ENCODE results near the gene WFDC11.
"Not testable (repeated sequence)": the region's sequence is repeated elsewhere in the genome, so short reads cannot be mapped to it uniquely, and the experiment has no call there.

Gene WFDC11

GRCh38 chr20:45646875-45647274, 23.2 kb downstream of the WFDC11 start:
- H3K4me1 ChIP-seq (ENCODE audit: control insufficient read depth, insufficient read depth, low read length), result no peaks in the 10 kb centered on the region
- POLR2A ChIA-PET, result no interaction called here
- CTCF ChIA-PET, result no interaction called here
- no peak overlapping the region for H3K27ac ChIP-seq (ENCODE audit: extremely low read depth, low read depth, low read length)
- H3K36me3 ChIP-seq (ENCODE audit: control insufficient read depth in 2 of 2, insufficient read depth in 1 of 2, low read length in 2 of 2), result no peaks in the 10 kb centered on the region
- H3K4me3 ChIP-seq (ENCODE audit: low read depth, low read length), result no peak overlapping the region
- TF ChIP-seq GLIS1 (tag by site-specific recombination; IDR thresholded peaks at IDR 0.05) (no peak), ZNF302 (tag by site-specific recombination; IDR thresholded peaks at IDR 0.05; ENCODE audit: low read depth) (no peak), ZNF747 (tag by site-specific recombination; IDR thresholded peaks at IDR 0.05) (no peak), ZNF121 (tag by site-specific recombination; IDR thresholded peaks at IDR 0.05) (no peak), SP7 (tag by site-specific recombination; IDR thresholded peaks at IDR 0.05) (no peak), ZNF768 (tag by site-specific recombination; IDR thresholded peaks at IDR 0.05) (no peak), ZNF776 (tag by site-specific recombination; IDR thresholded peaks at IDR 0.05; ENCODE audit: borderline replicate concordance) (no peak), ZNF324 (tag by site-specific recombination; IDR thresholded peaks at IDR 0.05) (no peak), TSHZ1 (tag by site-specific recombination; IDR thresholded peaks at IDR 0.05; ENCODE audit: borderline replicate concordance) (no peak), BCL11A (tag by site-specific recombination; IDR thresholded peaks at IDR 0.05; ENCODE audit: low read depth) (no peak), ZNF335 (tag by site-specific recombination; conservative IDR thresholded peaks at IDR 0.05) (no peak), ZBTB44 (tag by site-specific recombination; IDR thresholded peaks at IDR 0.05) (no peak)
- no peaks in the 10 kb centered on the region for H3K9me3 ChIP-seq (ENCODE audit: control insufficient read depth, insufficient read depth, low read depth, low read length)

- CTCF ChIA-PET; H3K4me3 ChIP-seq (ENCODE audit: low read depth, low read length); H3K9me3 ChIP-seq (ENCODE audit: control insufficient read depth, insufficient read depth, low read depth, low read length); H3K27ac ChIP-seq (ENCODE audit: extremely low read depth, low read depth, low read length); H3K4me1 ChIP-seq (ENCODE audit: control insufficient read depth, insufficient read depth, low read length); H3K36me3 ChIP-seq (ENCODE audit: control insufficient read depth in 2 of 2, insufficient read depth in 1 of 2, low read length in 2 of 2); POLR2A ChIA-PET: not testable (repeated sequence)
Measured at GRCh38 chr20:45645869-45646268, 24.2 kb downstream of the WFDC11 start.

GRCh38 chr20:45641076-45641475, 29.0 kb downstream of the WFDC11 start:
- H3K4me1 ChIP-seq (ENCODE audit: control insufficient read depth, insufficient read depth, low read length); H3K9me3 ChIP-seq (ENCODE audit: control insufficient read depth, insufficient read depth, low read depth, low read length); H3K4me3 ChIP-seq (ENCODE audit: low read depth, low read length); H3K36me3 ChIP-seq (ENCODE audit: control insufficient read depth in 2 of 2, insufficient read depth in 1 of 2, low read length in 2 of 2); POLR2A ChIA-PET; H3K27ac ChIP-seq (ENCODE audit: extremely low read depth, low read depth, low read length): not testable (repeated sequence)
- CTCF ChIA-PET, result interaction anchor here (0.7 kb wide), 1 partner anchor 9 kb away, joined by 3 read pairs; no protein-coding TSS in a partner anchor

GRCh38 chr20:45639687-45640086, 30.4 kb downstream of the WFDC11 start:
- CTCF ChIA-PET, result interaction anchor here (2.7 kb wide), 1 partner anchor 10 kb away, joined by 9 read pairs; the partner anchor contains the start of gene WFDC10A
- Histone ChIP-seq H3K9me3 (ENCODE audit: control insufficient read depth, insufficient read depth, low read depth, low read length) (no peaks in the 10 kb centered on the region), H3K4me3 (ENCODE audit: low read depth, low read length) (no peak overlapping the region), H3K4me1 (ENCODE audit: control insufficient read depth, insufficient read depth, low read length) (no peaks in the 10 kb centered on the region), H3K36me3 (ENCODE audit: control insufficient read depth in 2 of 2, insufficient read depth in 1 of 2, low read length in 2 of 2) (no peaks in the 10 kb centered on the region), H3K27ac (ENCODE audit: extremely low read depth, low read depth, low read length) (no peak overlapping the region)
- POLR2A ChIA-PET, result no interaction called here
- no peak for TF ChIP-seq ZNF132 (tag by site-specific recombination; IDR thresholded peaks at IDR 0.05; ENCODE audit: borderline replicate concordance)
- TF ChIP-seq BCL11A (tag by site-specific recombination; IDR thresholded peaks at IDR 0.05; ENCODE audit: low read depth), result no peak
- no peak for TF ChIP-seq ZNF140 (tag by site-specific recombination; IDR thresholded peaks at IDR 0.05)
- no peak for TF ChIP-seq PRDM6 (tag by site-specific recombination; IDR thresholded peaks at IDR 0.05)

All from HEK293 (cell line).